NCI-H1092 treated with DMSO at 0.1 percent for 48 hours (cell line): ENCODE results near the gene HS6ST2.
"Not testable (repeated sequence)": the region's sequence is repeated elsewhere in the genome, so short reads cannot be mapped to it uniquely, and the experiment has no call there.

Experiments
- DNase-seq: peaks from one replicate; lab custom pipeline; 2025; lab: John Stamatoyannopoulos, UW

HS6ST2 gene

GRCh38 chrX:132958091-132958703 is at the start of gene HS6ST2:
HS6ST2 (minus strand) TSS chrX:132958629.
- DNase-seq: no peak

- no peak for DNase-seq
Measured at GRCh38 chrX:133007458-133007857, 49.0 kb upstream of the HS6ST2 start.

DNA sequence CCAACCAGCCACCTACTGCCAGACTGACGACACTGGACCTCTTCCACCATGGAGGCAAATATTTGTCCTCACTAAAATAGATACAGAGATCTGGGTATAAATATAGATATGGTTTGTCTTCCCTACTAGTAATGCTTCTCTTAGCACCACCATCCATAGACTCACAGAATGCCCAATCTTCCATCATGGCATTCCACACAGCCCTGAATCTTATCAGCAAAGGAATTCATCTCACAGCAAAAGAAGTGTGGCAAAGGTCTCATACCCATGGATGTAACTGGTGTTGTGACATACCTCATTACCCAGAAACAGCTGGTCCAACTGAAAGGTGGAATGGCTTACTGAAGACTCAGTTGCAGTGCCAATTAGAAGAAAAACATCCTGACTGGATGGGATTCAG is 47.2 kb upstream of the HS6ST2 start:
- no peak for DNase-seq

DNA sequence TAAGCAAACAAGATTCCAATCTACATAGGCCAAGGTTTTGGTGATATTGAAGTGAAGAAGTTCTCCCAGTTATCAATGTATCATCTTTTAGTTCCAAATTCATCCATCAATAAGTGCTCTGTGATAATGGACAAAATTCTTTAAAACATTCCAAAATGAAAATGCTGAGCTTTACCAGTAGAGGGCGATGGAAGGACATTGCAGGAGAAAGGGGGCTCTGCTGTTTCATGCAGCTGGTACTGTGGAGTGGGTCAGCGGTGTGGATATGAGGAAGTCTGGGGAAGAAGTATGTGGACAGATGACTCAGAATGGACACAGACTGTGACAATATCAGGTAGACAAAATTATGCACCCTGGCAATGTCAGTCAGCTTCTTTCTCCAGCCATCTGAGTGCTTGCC is 46.6 kb upstream of the HS6ST2 start:
- DNase-seq: peak; percentile 4

DNA sequence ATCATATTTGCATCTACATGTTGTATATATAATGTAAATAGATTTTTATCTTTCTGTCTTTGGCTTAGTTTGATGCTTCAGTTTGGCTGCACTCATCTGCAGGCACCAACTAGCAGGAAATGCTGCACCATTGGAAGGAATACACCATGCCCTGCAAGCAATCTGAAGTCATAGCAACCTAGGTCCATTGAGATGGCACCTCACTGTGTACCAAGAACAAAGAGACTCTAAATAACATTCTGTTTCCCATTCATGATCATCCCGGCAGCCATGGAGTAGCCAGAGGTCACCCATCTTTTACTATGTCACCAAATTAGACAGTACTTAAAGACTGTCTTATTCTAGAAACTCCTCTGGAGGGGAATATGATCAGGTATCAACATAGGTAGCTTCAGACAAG is 40.8 kb upstream of the HS6ST2 start:
- no peak for DNase-seq

GRCh38 chrX:132990835-132991234 is 32.4 kb upstream of the HS6ST2 start:
- no peak for DNase-seq

DNA sequence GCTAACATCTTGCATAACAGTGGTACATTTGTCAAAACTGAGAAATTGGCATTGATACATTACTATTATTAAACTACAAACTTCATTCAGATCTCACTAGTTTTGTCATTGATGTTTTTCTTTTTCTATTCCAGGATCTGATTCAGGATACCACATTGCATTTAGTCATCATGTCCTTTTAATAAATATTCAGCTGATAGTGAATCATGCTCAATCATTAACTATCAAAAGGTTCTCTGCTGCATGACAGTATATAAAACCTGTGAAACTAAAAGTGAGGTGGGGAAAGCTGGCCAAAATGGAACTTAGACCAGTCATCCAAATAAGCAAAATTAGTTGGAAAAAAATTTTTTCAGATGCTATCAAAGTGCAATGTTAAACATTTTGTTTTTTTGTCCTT is 28.1 kb upstream of the HS6ST2 start:
- no peak for DNase-seq

GRCh38 chrX:132984058-132984650 is 25.7 kb upstream of the HS6ST2 start:
- no peak for DNase-seq

DNA sequence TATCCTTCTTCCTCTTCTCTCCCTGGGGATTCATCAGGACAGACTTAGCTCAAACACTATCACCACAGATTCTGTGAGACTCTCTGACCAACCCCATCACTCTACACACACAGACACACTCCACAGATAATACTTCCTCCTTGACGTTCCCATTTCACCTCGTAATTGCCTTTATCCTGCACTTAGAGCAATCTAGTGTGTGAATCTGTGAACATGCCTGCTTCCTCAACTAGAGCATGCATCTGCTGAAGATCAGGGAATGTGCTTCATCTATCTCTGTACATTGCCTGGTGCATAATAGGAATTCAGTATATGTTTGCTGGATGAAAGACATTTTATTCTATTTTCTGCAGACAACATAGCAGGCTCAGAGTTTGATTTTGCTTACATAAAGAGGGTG is 25.1 kb upstream of the HS6ST2 start:
- no peak for DNase-seq

- DNase-seq: not testable (repeated sequence)
Measured at GRCh38 chrX:132980035-132980434, 21.6 kb upstream of the HS6ST2 start.

GRCh38 chrX:132968296-132968949 is 10.0 kb upstream of the HS6ST2 start:
- DNase-seq: no peak

DNA sequence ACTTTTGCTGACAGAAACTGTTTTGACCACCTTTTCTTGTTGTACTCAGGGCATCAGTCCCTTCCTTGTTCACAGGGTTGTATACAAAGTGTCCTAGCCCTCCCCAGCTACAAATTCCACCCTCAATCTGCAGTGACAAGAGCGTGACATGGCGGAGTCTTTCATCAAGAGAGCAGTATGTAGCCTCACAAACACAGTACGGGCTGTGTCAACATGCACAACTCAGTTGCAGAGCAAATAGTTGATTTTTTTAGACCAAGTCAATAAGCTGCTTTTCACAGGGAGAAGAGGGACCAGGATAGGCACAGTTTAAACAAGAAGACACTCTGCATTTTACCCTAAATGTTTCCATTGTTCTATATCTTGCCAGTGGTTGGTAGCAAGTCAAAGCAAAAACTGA is 8.6 kb upstream of the HS6ST2 start:
- DNase-seq: no peak

- DNase-seq: no peak
Measured at GRCh38 chrX:132965461-132965860, 7.0 kb upstream of the HS6ST2 start.

GRCh38 chrX:132961511-132961910 is 3.1 kb upstream of the HS6ST2 start:
- DNase-seq: no peak

DNA sequence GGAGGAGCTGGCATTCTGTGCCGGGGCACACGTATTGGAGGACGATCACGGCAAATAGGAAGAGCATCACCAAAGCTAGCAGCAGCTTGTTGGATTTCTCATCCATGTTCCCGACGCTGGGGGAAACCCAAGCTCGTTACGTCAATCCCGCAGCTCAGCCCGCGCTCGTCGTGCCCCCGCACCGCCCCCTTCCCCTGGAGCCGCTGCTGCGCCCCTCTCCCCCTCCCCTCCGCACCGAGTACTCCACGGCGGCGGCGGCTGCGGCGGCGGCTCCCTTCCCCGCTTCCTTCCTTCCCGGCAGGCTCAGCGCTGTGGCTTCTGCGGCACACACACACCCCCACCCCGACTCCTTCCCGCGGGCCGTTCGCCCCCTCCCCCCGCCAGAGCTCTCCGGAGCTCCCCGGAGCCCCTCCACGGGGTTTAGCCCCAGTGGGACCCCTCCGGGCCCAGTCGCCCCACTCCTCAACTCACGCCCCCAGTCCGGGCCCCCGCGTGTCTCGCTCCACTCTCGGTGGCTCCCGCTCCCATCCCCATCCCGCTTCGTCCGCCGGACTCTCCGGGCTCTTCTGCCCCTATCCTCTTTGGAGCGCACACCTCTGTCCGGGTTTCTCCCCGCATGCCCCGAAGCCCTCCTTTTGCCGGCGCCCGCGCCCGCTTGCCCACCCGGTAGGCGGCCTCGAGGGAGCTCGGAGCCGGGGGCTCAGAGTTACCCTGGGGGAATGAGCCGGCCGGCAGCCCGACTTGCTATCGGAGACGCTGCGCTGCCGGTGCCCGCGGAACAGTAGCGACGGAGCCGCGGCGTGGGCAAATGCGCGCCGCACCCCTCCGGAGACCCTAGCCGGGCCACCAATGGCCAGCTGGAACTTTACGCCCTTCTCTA is 978 bp downstream of the HS6ST2 start:
- no peak for DNase-seq

DNA sequence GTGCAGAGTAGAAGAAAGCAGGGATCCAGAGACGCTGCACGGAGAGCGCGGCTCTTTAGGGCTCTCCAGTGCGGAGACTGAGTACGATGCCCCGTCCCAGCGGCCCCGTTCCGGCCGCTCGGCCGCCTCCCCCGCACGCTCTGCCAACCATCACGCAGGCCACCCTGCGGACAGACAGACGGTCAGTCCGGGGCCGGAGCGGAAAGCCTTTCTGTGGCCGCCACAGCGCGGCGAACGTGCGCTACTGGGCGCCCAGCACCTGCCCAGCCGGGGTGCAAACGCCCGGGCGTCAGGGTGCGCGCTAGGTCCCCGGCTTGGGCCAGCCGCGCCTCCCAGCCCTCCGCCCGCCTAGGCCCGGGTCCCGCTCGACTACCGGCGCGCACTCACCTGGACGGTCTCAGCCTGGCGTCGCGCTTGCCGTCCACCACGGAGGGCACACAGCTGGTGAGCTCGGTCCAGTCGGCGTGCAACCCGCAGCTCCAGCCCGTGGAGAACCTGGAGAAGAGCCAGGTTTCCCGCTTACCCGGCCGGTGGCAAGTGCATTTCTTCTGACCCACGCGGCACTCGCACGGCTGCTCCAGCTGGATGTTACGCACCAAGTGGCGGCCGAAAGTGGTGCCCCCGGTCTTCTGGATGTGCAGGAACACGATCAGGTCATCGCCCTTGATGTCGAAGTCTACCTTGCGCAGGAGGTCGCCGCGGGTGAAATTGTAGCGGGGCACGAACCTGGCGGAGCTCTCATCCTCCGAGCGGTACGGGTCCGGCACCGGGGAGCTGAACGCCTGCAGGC is 1.8 kb downstream of the HS6ST2 start:
- DNase-seq: no peak

DNA sequence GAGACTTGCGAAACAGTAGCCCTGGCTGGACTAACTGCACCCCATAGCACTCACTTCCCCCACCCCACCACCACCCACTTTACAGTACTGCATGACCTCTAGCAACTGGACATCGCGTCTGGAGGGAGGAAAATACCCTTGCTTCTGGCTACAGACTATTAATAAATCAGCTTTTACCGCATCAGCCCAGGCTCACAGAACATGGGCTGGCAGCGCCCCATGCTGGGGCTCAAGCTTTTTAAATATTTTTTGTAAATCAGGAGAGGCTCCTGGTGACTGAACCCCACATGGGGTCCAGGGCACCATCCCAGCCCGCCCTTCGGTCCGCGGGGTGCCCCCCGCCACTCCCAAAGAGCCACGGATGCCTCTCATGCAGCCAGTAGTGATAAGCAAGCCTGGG is 2.7 kb downstream of the HS6ST2 start:
- no peak for DNase-seq

DNA sequence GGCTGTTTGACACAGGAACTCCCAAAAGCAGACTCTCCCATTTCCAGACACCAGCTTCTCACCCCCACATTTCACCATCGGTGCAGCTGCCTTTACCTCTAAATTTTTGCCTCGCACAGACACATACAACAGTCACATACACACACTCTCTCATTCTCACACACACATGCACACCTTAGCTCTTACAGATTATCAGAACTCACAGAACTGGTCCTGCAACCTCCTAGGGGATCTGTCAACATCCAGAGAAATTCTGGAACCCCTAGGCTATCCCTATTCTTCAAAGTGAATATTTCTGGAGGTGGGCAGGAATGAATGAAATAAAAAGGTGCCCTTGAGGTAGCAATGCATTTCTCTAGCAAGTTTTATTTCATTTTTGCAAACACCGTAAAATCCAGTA is 4.1 kb downstream of the HS6ST2 start:
- DNase-seq: no peak

- DNase-seq: no peak
Measured at GRCh38 chrX:132953354-132953753, 5.1 kb downstream of the HS6ST2 start.

- DNase-seq: no peak
Measured at GRCh38 chrX:132948648-132949260, 9.7 kb downstream of the HS6ST2 start.

- not testable (repeated sequence) for DNase-seq
Measured at GRCh38 chrX:132945055-132945599, 13.3 kb downstream of the HS6ST2 start.
